Activated CD8-positive, alpha-beta memory T cell treated with anti-CD3 and anti-CD28 coated beads, Interleukin-2, amount 10 ng/mL, durations not matched to agents 7 days and 5 days (primary cell): ENCODE results near the gene CCL27. TPM values are rescaled to one million over a fixed set of nuclear protein-coding genes. Genes with fewer than 3 reads are reported as not detected.

ENCODE experiments used
- ATAC-seq: fragments of 150-1000 bp; cut with Tn5 transposase; one replicate; pipeline ENCODE4 v1.10.0; 2021; ENCODE audit warnings: moderate library complexity
- CTCF ChIA-PET: fragments of 350-600 bp; sonication (Branson Sonifier 250); formaldehyde crosslinking; loops from one replicate; lab custom pipeline; 2021; ENCODE audit warnings: antibody characterized with exemption; lab: Charles Lee
- DNase-seq: peaks from one replicate; pipeline ENCODE4 v3.0.0-alpha.2; 2020
- H3K27ac Mint-ChIP-seq: one replicate; pipeline ENCODE4 v1.8.0; 2021; ENCODE audit warnings: mild to moderate bottlenecking, mixed read lengths
- H3K27me3 Mint-ChIP-seq: one replicate; pipeline ENCODE4 v1.8.0; 2021; ENCODE audit warnings: mixed read lengths
- H3K36me3 Mint-ChIP-seq: one replicate; pipeline ENCODE4 v1.8.0; 2021; ENCODE audit warnings: mild to moderate bottlenecking, mixed read lengths
- H3K4me1 Mint-ChIP-seq: one replicate; pipeline ENCODE4 v1.8.0; 2021; ENCODE audit warnings: mixed read lengths
- H3K4me3 Mint-ChIP-seq: one replicate; pipeline ENCODE4 v1.8.0; 2021; ENCODE audit warnings: mild to moderate bottlenecking, moderate library complexity, mixed read lengths
- H3K9me3 Mint-ChIP-seq: one replicate; pipeline ENCODE4 v1.8.0; 2022; ENCODE audit warnings: low read depth, mixed read lengths
- total RNA-seq, 2 experiments: library from RNA; stranded (reverse); gene quantifications; one replicate each; pipeline ENCODE4 v1.2.3, GENCODE V29; 2021

CCL27 gene
- total RNA-seq, 2 experiments from 2014 or later = not detected

DNA sequence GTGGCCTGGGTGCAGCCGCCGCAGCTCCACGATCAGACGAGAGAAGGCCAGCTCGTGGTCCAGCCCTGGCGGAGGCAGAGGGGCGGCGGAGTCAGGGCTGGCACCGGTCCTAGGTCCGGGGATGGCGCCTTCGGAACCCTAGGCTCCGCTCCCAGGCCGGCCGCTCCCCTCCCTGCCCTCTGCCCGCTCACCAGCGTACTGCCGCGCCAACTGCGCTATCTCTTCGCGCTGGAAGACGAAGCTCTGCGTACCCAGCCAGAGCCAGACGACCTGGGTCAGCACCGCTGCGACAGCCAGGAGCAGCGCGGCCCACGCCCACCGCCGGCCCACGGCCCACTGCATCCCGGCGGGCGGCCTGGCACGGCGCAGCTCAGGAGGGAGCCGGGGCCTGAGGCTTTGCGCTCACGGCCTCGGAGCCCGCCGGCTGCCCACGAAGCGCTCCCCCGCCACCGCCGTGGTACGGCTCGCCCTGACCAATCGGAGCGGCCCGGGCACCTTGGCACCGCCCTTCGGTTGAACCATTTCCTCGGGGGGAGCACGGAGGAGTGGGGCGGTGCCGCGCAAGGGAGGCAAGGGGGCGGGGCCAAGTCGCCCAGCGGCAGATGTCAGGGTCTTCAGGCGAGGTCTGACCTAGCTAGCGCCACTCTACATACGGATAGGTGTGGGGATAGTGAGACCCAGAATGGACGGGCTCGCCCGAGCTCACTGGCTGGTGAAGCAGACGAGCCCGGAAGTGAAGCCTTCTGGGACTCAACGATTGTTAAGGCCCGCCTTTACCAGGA lies 24.9 kb downstream of the CCL27 start, which contains the start of gene SIGMAR1:
SIGMAR1 (minus strand) TSS at position 432 of the 782 bp plus-strand sequence; CDS start at position 342, 90 bp downstream.
- Mint-ChIP-seq H3K27ac (peak within 1 kb of the TSS; percentile 87), H3K27me3 (no peaks in the 10 kb centered on the region), H3K9me3 (no peaks in the 10 kb centered on the region), H3K36me3 (peaks cover 12% of the 10 kb centered on the region), H3K4me1 (peaks cover 36% of the 10 kb centered on the region), H3K4me3 (peak within 1 kb of the TSS; percentile 85)
- DNase-seq (peak; percentile 95), ATAC-seq (peak; percentile 95)
- CTCF ChIA-PET = interaction anchor here (0.6 to 12.5 kb wide), 12 partner anchors 8 to 976 kb away, joined by 3 to 293 read pairs (median 6); partner anchors contain the start of genes ARID3C, CCL27, DCTN3 and FANCG

DNA sequence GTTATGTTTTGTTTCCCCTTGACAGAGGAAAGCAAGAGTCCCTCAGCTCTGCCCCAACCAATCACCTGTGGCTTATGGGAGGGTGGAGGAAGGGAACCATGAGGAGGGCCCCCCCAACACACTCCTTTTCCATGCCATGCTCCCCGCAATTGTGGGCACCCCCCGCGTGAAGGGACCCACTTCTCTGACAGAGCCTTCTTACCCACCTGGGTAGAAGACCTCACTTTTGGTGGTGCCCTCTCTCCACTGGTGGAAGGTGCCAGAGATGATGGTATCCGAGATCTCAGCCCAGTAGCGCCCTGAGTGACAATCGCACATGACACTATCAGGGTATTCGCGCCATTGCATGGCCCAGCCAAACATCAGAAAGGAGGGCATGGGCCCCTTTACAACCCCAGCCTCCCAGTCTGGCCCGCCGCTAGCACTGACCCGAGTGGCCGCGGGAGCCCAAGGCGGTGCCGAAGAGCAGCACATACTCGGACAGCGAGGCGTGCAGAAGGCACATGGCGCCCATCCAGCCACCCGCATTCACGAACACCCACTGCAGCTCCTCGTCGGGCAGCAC lies 25.6 kb downstream of the CCL27 start:
- DNase-seq (peak; percentile 55), ATAC-seq (peak; percentile 0)
- no peaks in the 10 kb centered on the region for H3K9me3 Mint-ChIP-seq
- peaks cover 12% of the 10 kb centered on the region for H3K36me3 Mint-ChIP-seq
- no peaks in the 10 kb centered on the region for H3K27me3 Mint-ChIP-seq
- peak overlapping the region; percentile 81 for H3K27ac Mint-ChIP-seq
- H3K4me3 Mint-ChIP-seq = peak overlapping the region; percentile 85
- CTCF ChIA-PET = interaction anchor here (0.6 to 12.5 kb wide), 7 partner anchors 9 to 443 kb away, joined by 3 to 293 read pairs (median 52); partner anchors contain the start of genes CCL27, DCTN3, FANCG and GALT
- H3K4me1 Mint-ChIP-seq = peaks cover 36% of the 10 kb centered on the region

DNA sequence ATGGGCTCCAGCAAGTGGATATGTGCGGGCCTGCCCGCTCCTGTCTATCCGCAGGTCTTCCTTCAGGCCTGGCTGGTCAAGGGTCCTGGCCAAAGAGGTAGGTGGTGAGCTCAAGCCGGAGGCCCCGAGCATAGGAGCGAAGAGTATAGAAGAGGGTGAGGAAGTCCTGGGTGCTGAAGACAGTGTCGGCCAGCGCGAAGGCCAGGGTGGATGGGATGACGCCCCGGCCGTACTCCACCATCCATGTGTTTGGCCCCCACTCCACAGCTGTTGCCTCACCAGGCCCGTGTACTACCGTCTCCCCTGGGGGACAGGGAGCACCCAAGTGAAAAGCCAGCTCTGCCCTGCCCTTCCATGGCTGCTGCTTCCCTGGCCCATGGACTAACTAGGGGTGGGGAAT lies 26.9 kb downstream of the CCL27 start:
- CTCF ChIA-PET = interaction anchor here (1.2 to 12.5 kb wide), 6 partner anchors 10 to 66 kb away, joined by 3 to 293 read pairs (median 54); partner anchors contain the start of genes CCL27, DCTN3, GALT and RPP25L
- peaks cover 34% of the 10 kb centered on the region for H3K4me1 Mint-ChIP-seq
- no peak overlapping the region for H3K27ac Mint-ChIP-seq
- H3K4me3 Mint-ChIP-seq = peak overlapping the region; percentile 53
- no peak for ATAC-seq
- H3K27me3 Mint-ChIP-seq = peaks cover 4% of the 10 kb centered on the region
- no peaks in the 10 kb centered on the region for H3K9me3 Mint-ChIP-seq
- DNase-seq = no peak
- peaks cover 12% of the 10 kb centered on the region for H3K36me3 Mint-ChIP-seq

DNA sequence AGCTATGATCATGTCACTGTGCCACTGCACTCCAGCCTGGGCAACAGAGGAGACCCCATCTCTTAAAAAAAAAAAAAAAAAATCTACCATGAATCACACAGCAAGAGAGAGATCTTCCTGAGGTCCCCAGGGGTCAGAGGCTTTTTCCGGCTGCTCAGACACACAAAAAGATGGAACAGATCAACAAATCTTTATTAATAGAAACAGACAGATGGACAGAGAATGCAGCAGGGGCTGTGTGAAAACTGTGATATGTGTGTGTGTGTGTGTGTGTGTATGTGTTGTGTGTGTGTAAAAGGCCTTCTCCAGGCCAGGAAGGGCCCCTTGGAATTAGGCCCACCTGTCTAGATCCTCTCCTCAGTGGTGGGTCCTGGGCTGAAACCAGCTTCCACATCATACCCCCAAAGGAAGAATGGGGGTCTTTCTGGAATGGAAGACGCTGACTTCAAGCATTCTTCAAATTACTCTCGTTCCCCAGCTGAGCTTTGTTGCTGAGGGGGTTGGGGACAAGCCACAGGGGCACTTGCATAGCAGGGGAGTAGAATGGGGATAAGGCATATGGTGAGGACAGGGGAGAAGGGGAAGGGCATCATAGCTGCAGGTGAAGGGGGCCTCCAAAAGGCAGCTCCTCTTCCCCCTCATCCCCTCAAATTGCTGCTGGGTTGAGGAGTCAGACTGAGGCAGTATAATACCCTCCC lies 27.8 kb downstream of the CCL27 start:
- peaks cover 34% of the 10 kb centered on the region for H3K4me1 Mint-ChIP-seq
- peaks cover 12% of the 10 kb centered on the region for H3K36me3 Mint-ChIP-seq
- CTCF ChIA-PET = interaction anchor here (1.0 to 12.5 kb wide), 15 partner anchors 11 to 231 kb away, joined by 3 to 293 read pairs (median 7); partner anchors contain the start of genes CCL27, DCTN3, GALT and RPP25L
- ATAC-seq = no peak
- no peaks in the 10 kb centered on the region for H3K9me3 Mint-ChIP-seq
- H3K27ac Mint-ChIP-seq = no peak overlapping the region
- peaks cover 12% of the 10 kb centered on the region for H3K27me3 Mint-ChIP-seq
- DNase-seq = no peak
- H3K4me3 Mint-ChIP-seq = no peak overlapping the region

DNA sequence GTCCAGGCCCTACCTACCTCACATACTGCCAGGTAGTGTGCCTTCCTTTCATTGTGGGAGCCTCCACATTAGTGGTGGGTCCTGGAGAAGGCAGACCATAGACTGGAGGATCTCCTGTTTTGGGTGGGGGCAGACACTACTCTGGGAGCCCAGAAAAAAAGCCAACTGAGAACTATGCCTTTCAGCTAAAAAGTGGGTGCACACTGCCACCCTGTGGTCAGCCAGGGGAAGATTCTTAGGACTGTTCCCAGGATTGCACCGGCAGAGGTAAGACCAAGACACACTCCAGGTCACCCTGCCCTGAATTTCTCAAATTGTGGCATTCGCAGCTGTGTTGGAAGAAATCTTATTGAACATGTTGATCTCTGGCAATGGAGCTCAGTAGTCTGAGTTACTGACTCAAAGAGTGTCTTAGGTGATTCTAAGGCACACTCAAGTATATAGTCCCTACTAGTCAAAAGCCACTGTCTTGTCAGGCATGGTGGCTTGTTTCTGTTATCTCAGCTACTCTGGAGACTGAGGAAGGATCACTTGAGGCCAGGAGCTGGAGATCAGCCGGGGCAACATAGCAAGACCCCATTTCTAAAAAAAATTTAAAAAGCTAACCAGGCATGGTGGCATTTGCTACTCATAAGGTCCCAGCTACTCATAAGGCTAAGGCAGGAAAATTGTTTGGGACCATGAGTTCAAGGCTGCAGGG lies 28.5 kb downstream of the CCL27 start:
- ATAC-seq (peak; percentile 18), DNase-seq (peak; percentile 81)
- no peak overlapping the region for H3K27ac Mint-ChIP-seq
- H3K36me3 Mint-ChIP-seq = peaks cover 12% of the 10 kb centered on the region
- no peaks in the 10 kb centered on the region for H3K9me3 Mint-ChIP-seq
- H3K4me3 Mint-ChIP-seq = no peak overlapping the region
- H3K4me1 Mint-ChIP-seq = peaks cover 39% of the 10 kb centered on the region
- CTCF ChIA-PET = interaction anchor here (1.0 to 12.5 kb wide), 15 partner anchors 12 to 230 kb away, joined by 3 to 293 read pairs (median 7); partner anchors contain the start of genes CCL27, DCTN3, GALT and RPP25L
- H3K27me3 Mint-ChIP-seq = peaks cover 19% of the 10 kb centered on the region

DNA sequence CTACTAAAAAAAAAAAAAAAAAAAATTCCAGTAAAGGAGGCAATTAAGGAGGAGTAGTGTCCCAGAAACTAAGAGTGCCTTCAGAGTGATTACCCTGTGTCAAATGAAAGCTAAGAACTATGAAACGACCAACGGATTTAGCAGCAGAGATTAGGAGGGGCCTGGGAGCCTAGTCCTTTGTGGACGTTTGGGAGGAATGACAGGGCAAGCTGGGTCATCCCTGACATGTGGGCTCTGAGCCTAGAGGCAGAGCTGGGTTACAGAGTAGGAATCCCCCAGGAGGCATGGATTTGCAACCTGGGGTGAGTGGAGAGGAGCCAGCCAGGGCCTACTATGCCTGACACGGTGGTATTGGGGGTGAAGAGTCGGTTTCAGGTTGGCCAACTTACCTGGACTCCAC lies 29.3 kb downstream of the CCL27 start:
- H3K4me1 Mint-ChIP-seq = peaks cover 37% of the 10 kb centered on the region

DNA sequence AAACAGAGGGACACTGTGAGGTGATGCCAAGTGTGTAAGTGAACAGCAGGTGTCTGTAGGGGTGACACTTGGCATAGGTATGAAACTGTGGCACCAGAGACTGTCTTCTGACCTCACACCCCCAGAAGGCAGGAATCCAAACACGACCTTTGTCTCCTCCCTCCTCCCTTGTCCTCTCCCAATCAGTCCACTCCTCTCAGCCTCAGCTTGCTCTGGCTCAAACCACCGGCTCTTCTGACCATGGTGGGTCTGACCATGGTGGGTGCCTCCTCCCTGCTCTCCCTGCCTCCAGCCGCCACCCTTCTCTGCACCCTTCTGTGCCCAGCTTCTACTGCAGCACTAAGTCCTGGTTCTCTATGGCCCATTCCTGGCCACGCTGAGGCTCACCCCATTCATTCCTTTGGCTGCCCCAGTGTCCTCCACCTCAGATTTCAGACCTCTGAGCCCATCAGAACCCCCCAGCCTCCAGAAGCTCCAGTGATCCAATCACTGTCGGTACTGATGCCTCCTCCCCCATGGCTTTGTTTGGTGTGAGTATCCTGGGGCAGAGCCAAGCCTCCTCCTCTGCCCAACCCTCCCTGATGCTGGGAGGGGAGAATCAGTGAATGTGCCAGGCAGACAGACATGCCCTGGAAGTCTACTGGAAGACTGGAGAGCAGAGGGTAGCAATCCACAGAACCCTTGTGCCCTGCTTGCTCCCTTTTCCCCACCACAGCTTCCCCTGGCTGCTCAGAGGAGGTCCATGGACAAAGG lies 31.9 kb downstream of the CCL27 start:
- no peak overlapping the region for H3K4me3 Mint-ChIP-seq
- peaks cover 12% of the 10 kb centered on the region for H3K36me3 Mint-ChIP-seq
- DNase-seq (no peak), ATAC-seq (no peak)
- no peak overlapping the region for H3K27ac Mint-ChIP-seq
- H3K4me1 Mint-ChIP-seq = peaks cover 22% of the 10 kb centered on the region
- CTCF ChIA-PET = interaction anchor here (2.0 to 12.5 kb wide), 2 partner anchors 12 to 39 kb away, joined by 6 to 293 read pairs; partner anchors contain the start of genes DCTN3 and RPP25L
- H3K27me3 Mint-ChIP-seq = peaks cover 50% of the 10 kb centered on the region
- no peaks in the 10 kb centered on the region for H3K9me3 Mint-ChIP-seq

More for the DNA sequence above, 29.3 kb downstream of the CCL27 start:
- DNase-seq (no peak), ATAC-seq (no peak)
- Mint-ChIP-seq H3K4me3 (no peak overlapping the region), H3K36me3 (peaks cover 15% of the 10 kb centered on the region), H3K27ac (no peak overlapping the region), H3K27me3 (peaks cover 25% of the 10 kb centered on the region), H3K9me3 (no peaks in the 10 kb centered on the region)
- CTCF ChIA-PET = interaction anchor here (0.7 to 12.5 kb wide), 11 partner anchors 12 to 229 kb away, joined by 3 to 293 read pairs (median 7); partner anchors contain the start of genes CCL27, DCTN3, GALT and RPP25L

DNA sequence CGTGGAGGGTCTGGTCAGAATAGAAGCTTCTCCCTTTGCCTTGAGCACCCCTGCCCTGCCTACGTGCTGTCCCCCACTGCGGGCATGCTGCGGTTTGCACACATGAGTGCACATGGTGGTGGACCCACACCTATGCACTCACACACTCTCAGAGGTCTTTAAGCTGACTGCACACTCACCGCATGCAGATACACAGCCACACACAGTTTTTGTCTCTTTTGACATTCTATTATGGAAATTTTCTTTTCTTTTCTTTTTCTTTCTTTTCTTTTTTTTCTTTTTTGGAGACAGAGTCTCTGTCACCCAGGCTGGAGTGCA lies 33.0 kb downstream of the CCL27 start:
- Mint-ChIP-seq H3K9me3 (no peaks in the 10 kb centered on the region), H3K27me3 (peaks cover 57% of the 10 kb centered on the region), H3K4me3 (peak overlapping the region; percentile 55), H3K36me3 (peaks cover 6% of the 10 kb centered on the region), H3K4me1 (peaks cover 15% of the 10 kb centered on the region), H3K27ac (no peak overlapping the region)
- ATAC-seq (no peak), DNase-seq (no peak)
- CTCF ChIA-PET = interaction anchor here (0.8 to 12.5 kb wide), 3 partner anchors 11 to 252 kb away, joined by 3 to 293 read pairs (median 3); partner anchors contain the start of genes DCTN3 and RPP25L

DNA sequence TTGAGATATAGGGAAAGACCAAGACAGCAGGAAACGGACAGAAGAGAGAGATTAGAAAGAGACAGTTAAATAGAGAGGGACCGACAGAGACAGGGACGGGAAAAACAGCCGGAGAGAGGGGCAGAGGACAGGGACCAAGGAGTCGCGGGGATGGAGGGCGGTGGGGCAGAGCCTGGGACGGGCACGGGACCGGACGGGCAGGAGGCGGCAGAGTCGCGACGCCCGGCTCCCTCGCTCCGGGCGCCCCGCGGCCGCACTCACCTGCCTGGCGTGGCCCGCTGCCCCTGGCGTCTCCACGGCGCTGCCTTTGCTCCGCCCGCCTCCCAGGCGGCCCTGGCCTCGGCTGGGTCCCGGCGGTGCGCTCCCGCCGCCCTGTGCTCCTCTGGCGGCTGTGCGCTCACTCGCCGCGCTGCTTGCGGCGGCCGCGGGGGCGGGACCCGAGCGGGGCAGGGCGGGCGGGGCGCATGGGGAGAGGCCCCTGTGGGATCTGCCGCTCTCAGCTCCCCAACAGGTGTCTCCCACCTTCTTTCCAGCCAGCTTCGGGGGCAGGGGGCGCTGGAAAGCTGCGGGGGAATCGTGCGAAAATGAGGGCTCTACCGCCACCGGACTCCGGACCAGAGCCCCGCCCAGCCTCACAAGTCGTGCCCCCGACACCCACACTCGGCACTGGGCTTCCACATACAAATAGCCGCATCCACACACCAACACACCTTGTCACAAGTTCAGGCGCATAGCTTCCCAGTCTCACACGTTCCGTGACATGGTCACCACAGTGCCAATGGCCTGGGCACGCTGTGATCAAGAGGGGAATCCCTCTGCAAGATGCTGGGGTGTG lies 33.6 kb downstream of the CCL27 start, which contains the start of gene ARID3C:
ARID3C (minus strand) TSS at position 411 of the 835 bp plus-strand sequence. CDS start 1,052 bp downstream, outside the sequence.
- H3K27ac Mint-ChIP-seq = no peak within 1 kb of the TSS
- ATAC-seq (peak; percentile 72), DNase-seq (no peak)
- H3K4me3 Mint-ChIP-seq = peak within 1 kb of the TSS; percentile 63
- peaks cover 12% of the 10 kb centered on the region for H3K4me1 Mint-ChIP-seq
- CTCF ChIA-PET = interaction anchor here (0.8 to 12.5 kb wide), 5 partner anchors 10 to 251 kb away, joined by 3 to 293 read pairs (median 4); partner anchors contain the start of genes DCTN3 and RPP25L
- H3K9me3 Mint-ChIP-seq = no peaks in the 10 kb centered on the region
- peaks cover 62% of the 10 kb centered on the region for H3K27me3 Mint-ChIP-seq
- H3K36me3 Mint-ChIP-seq = peaks cover 6% of the 10 kb centered on the region

DNA sequence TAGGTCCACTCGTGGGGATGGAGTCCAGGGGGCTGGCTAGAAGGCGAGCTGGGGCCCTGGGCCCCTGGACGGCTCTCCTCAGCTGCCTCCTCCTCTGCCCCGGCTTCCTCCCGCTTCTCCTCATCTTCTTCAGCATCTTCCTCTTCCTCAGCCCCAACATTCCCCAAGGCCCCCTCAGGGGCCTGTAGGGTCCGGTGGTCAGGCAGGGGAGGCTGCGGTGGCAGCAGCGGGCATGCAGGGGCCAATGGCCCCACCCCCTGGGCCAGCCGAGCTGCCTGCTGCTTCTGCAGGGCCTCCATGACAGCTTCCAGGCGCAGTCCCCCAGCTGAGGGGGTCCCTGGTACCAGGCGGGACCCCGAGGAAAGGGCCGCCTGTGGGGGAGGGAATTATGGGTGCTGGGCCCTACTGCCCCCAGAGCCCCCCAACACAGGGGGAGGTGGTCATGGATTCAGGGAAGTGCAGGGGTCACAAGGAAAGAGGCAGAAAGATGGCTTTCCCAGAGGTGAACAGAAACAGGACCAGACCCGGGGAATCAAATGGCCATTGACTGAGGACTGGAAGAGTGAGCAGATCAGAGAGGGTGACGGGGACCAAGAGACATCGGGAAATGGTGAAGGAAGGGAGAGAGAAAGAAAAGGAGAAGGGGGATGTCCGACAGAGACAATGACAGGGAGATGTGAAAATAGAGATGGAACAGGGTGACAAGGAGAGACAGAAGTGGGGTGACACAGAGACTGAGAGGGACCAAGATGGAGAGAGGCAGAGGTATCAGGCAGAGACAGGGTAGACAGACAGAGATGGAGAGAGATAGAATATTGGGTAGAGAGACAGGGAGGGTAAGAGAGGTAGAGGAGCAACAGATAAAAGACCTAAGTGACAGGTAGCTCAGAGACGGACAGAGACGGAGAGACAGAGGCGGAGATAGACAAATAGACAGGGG lies 34.5 kb downstream of the CCL27 start:
- peaks cover 68% of the 10 kb centered on the region for H3K27me3 Mint-ChIP-seq
- no peak overlapping the region for H3K27ac Mint-ChIP-seq

More for the DNA sequence above, 34.5 kb downstream of the CCL27 start:
- Mint-ChIP-seq H3K9me3 (no peaks in the 10 kb centered on the region), H3K4me3 (peak overlapping the region; percentile 63), H3K36me3 (peaks cover 6% of the 10 kb centered on the region), H3K4me1 (peaks cover 13% of the 10 kb centered on the region)
- CTCF ChIA-PET = interaction anchor here (0.9 to 1.6 kb wide), 2 partner anchors 11 to 25 kb away, joined by 4 to 5 read pairs; no protein-coding TSS in a partner anchor
- ATAC-seq (peak; percentile 7), DNase-seq (no peak)
